Ovary (tissue), 9 donors: ENCODE data around the gene RPRD1A. TPM values are rescaled to one million over a fixed set of nuclear protein-coding genes. Genes with fewer than 3 reads are reported as not detected.

Experiments
- DNase-seq, 5 donors: peaks; one replicate each; pipeline ENCODE4 v3.0.0-alpha.2; 2019 to 2020
- H3K27ac ChIP-seq, 2 donors: fragments of 200-600 bp; one replicate each; pipeline versions ENCODE4 v1.5.1 to v1.8.0; 2019 to 2022
- H3K27me3 ChIP-seq: fragments of 200-600 bp; one replicate; pipeline ENCODE4 v1.8.0; 2022
- H3K36me3 ChIP-seq: fragments of 200-600 bp; sonication (generic); one replicate; pipeline ENCODE4 v1.5.1; 2019
- H3K4me1 ChIP-seq: one replicate; pipeline ENCODE4 v1.8.1; 2013; ENCODE audit warnings: mild to moderate bottlenecking, moderate library complexity; ENCODE audit not compliant: insufficient read depth
- H3K4me3 ChIP-seq: fragments of 200-600 bp; sonication (generic); one replicate; pipeline ENCODE4 v1.5.1; 2017
- H3K9me3 ChIP-seq, 2 donors: fragments of 200-600 bp in 1 of 2; sonication (generic) in 1 of 2; one replicate each; pipeline versions ENCODE4 v1.5.1 to v1.8.1; 2013 to 2019; ENCODE audit warnings: mild to moderate bottlenecking in 1 of 2, moderate library complexity in 1 of 2
- EP300 ChIP-seq: sonication (generic); formaldehyde crosslinking; IDR thresholded peaks from one replicate; pipeline ENCODE4 v1.6.1; 2017; ENCODE audit warnings: antibody characterized with exemption
- POLR2A ChIP-seq: fragments of 450-650 bp; IDR thresholded peaks from one replicate; pipeline ENCODE4 v1.6.1; 2017; ENCODE audit warnings: antibody characterized with exemption, mild to moderate bottlenecking, moderate library complexity
- WGBS, 3 donors: extraction: QIAGEN DNeasy Blood & Tissue Kit in 1 of 3; methylation state at CpG; one replicate each; pipeline versions ENCODE4 v1.1.5 to v1.1.7; 2013 to 2017; 5-methylcytosine and 5-hydroxymethylcytosine counted together
- intact Hi-C, 4 donors: fragments of 100-400 bp; cut with DNase I; formaldehyde crosslinking; loops; one replicate each; pipeline versions ENCODE4 v1.11.0 to v1.15.1; 2022 to 2023
- polyA plus RNA-seq, 2 donors: library from polyadenylated mRNA; stranded (reverse); fragments of 200-250 nt in 1 of 2; fragments of 350-450 nt in 1 of 2; fragmentation: Illumina TruSeq in 1 of 2; extraction: RNeasy Lipid Tissue Mini Kit (QIAGEN cat#74804) in 1 of 2; gene quantifications; one replicate each; pipeline ENCODE4 v1.2.3, GENCODE V29; 2013 to 2014
- total RNA-seq, 7 donors: library from RNA; depleted of rRNA in 2 of 7; stranded (reverse); fragments of >200 nt in 2 of 7; fragmentation: NEBNext Ultra II Directional in 3 of 7; extraction: Animal tissue kit (Norgen Biotek cat#: 25700) in 3 of 7; gene quantifications; one replicate each; pipeline versions ENCODE4 v1.1.0 to v1.2.4, GENCODE V29; 2016 to 2023
- TF ChIP-seq, protein P1 (sequence below), 3 donors: fragments of 450-650 bp in 2 of 3; fragments of 200-600 bp in 1 of 3; IDR thresholded peaks; one replicate each; pipeline versions ENCODE4 v1.5.1 to v1.8.0; 2016 to 2022; ENCODE audit warnings: antibody characterized with exemption in 3 of 3, mild to moderate bottlenecking in 1 of 3
- donor health status: DM: no; HTN: no; CAD: no; lungs with moderate emphysema.
- donor health status: DM: no; HTN: no; CAD: no.
- donor health status: Bipolar disorder and iron deficiency.
- donor health status: DM: yes; HTN: yes; CAD: no.
- donor health status: DM: no; HTN: no; CAD: no.
- donor health status: DM: yes; HTN: yes; CAD: no.

Gene RPRD1A
- total and polyA plus RNA-seq, 9 donors = 19.3 to 56.8 (median 41.3) TPM

DNA sequence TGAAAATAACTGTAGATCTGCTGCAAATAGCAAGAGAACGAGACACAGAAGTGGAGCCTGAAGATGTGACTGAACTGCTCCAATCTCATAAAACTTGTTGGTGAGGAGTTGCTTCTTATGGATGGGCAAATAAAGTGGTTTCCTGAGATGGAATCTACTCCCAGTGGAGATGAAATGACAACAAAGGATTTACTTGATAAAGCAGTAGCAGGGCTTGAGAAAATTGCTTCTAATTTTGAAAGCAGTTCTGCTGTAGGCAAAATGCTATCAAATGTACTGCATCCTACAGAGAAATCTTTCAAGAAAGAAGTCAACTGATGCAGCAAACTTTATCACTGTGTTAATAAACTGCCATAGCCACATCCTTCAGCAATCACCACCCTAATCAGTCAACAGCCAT, 44.0 kb downstream of the RPRD1A start:
- H3K4me3 ChIP-seq = no peak overlapping the region
- no peak overlapping the region for H3K27ac ChIP-seq
- TF ChIP-seq, protein P1, sequence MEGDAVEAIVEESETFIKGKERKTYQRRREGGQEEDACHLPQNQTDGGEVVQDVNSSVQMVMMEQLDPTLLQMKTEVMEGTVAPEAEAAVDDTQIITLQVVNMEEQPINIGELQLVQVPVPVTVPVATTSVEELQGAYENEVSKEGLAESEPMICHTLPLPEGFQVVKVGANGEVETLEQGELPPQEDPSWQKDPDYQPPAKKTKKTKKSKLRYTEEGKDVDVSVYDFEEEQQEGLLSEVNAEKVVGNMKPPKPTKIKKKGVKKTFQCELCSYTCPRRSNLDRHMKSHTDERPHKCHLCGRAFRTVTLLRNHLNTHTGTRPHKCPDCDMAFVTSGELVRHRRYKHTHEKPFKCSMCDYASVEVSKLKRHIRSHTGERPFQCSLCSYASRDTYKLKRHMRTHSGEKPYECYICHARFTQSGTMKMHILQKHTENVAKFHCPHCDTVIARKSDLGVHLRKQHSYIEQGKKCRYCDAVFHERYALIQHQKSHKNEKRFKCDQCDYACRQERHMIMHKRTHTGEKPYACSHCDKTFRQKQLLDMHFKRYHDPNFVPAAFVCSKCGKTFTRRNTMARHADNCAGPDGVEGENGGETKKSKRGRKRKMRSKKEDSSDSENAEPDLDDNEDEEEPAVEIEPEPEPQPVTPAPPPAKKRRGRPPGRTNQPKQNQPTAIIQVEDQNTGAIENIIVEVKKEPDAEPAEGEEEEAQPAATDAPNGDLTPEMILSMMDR (IDR thresholded peaks at IDR 0.05) = no peak
- no peak for TF ChIP-seq EP300
- no peak for TF ChIP-seq POLR2A
- intact Hi-C loops = loop anchor here in 1 of 4 donors (10.0 kb wide), 1 partner anchor 271 kb away; the partner anchor contains the start of gene FHOD3
- H3K9me3 ChIP-seq = no peaks in the 10 kb centered on the region
- H3K27me3 ChIP-seq = no peaks in the 10 kb centered on the region
- whole genome bisulfite sequencing, 3 donors = 89 to 94% (median 91%) methylated on average over 1 of the region's 1 CpG
- DNase-seq = no peak
- no peaks in the 10 kb centered on the region for H3K4me1 ChIP-seq
- H3K36me3 ChIP-seq = no peaks in the 10 kb centered on the region

DNA sequence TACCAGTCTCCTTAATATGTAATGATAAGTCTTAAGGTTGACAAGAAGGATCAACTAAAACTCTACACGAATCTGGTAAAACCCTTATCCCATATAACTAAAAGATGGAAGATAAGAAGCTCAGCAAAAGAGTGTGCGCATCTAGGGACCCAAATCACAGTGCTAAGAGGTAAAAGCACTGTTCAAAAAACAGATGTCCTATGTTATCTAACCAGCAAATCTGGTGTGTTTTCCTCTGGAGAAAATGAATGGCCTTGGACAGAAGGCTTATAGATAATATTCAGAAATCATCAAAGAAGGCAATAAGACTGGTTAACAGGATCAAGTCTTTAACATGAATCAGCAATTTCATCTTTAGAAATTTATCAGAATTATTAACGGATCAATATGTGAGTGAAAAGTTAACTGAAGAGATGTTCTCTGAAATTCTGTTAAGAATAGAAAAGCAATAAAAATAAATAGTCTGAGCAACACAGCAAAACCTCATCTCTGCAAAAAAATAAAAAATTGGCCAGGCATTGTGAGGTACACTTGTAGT, 47.1 kb downstream of the RPRD1A start:
- Histone ChIP-seq H3K27ac (no peak overlapping the region), H3K9me3 (no peaks in the 10 kb centered on the region), H3K4me3 (no peak overlapping the region), H3K36me3 (no peaks in the 10 kb centered on the region), H3K4me1 (no peaks in the 10 kb centered on the region), H3K27me3 (no peaks in the 10 kb centered on the region)
- WGBS, 3 donors = 87 to 92% (median 88%) methylated on average over 3 of the region's 3 CpGs
- no peak for TF ChIP-seq EP300
- TF ChIP-seq POLR2A = no peak
- TF ChIP-seq, protein P1 (IDR thresholded peaks at IDR 0.05) = no peak
- intact Hi-C loops = loop anchor here in 1 of 4 donors (10.0 kb wide), 1 partner anchor 275 kb away; the partner anchor contains the start of gene FHOD3
- DNase-seq = no peak

DNA sequence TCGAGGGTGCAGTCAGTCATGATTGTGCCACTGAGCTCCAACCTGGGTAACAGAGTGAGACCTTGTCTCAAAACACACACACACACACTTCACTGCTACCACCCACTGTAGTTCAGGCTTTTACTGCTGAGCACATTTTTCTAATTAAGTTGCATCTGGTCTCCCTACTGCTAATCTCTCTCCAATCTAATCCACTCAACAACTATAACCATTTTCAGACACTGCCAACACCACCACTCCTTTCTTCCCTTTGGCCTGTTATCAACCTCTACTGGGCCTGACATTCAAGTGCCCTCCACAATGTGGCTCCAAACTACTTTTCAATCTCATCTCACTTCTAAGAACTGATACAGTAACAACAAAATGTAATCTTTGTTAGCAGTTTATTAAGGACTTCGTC, 50.1 kb downstream of the RPRD1A start:
- DNase-seq = no peak
- no peak overlapping the region for H3K27ac ChIP-seq
- no peak for TF ChIP-seq POLR2A
- TF ChIP-seq, protein P1 (IDR thresholded peaks at IDR 0.05) = no peak
- TF ChIP-seq EP300 = no peak
- 76 to 82% (median 76%) methylated on average over 2 of the region's 2 CpGs for WGBS, 3 donors
- H3K4me3 ChIP-seq = no peak overlapping the region
- H3K36me3 ChIP-seq = no peaks in the 10 kb centered on the region
- no peaks in the 10 kb centered on the region for H3K27me3 ChIP-seq
- H3K9me3 ChIP-seq = no peaks in the 10 kb centered on the region
- intact Hi-C loops = loop anchor here in 2 of 4 donors (10.0 kb wide), 1 partner anchor 268 kb away; no protein-coding TSS in a partner anchor
- H3K4me1 ChIP-seq = no peaks in the 10 kb centered on the region

DNA sequence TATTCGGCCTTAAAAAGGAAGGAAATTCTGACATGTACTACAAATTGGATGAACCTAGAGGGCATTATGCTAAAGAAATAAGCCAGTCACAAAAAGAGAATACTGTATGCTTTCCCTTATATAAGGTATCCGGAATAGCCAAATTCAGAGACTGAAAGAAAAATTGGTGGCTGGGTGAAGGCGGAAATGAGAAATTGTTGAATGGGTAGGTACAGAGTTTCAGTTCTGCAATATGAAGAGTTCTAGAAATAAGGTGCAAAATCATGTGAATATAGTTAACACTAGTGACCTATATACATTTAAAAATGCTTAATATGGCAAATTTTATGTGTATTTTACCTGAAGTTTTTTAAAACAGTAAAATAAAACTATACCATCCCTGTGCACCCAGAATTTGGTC, 51.7 kb downstream of the RPRD1A start:
- H3K4me3 ChIP-seq = no peak overlapping the region
- 92 to 97% (median 95%) methylated on average over 3 of the region's 3 CpGs for WGBS, 3 donors
- no peak for TF ChIP-seq EP300
- TF ChIP-seq POLR2A = no peak
- TF ChIP-seq, protein P1 (IDR thresholded peaks at IDR 0.05) = no peak

More for the DNA sequence above, 51.7 kb downstream of the RPRD1A start:
- DNase-seq = no peak
- no peak overlapping the region for H3K27ac ChIP-seq
- H3K27me3 ChIP-seq = no peaks in the 10 kb centered on the region
- intact Hi-C loops = loop anchor here in 2 of 4 donors (10.0 kb wide), 1 partner anchor 269 kb away; no protein-coding TSS in a partner anchor
- no peaks in the 10 kb centered on the region for H3K36me3 ChIP-seq
- no peaks in the 10 kb centered on the region for H3K4me1 ChIP-seq
- H3K9me3 ChIP-seq = no peaks in the 10 kb centered on the region
